GM21515 (cell line): ENCODE measurements around the gene TXNRD2.
"Not testable (repeated sequence)": the region's sequence is repeated elsewhere in the genome, so short reads cannot be mapped to it uniquely, and the experiment has no call there.

Experiments
- ATAC-seq: cut with Tn5 transposase; IDR thresholded peaks from one replicate; pipeline ENCODE4 v1.9.1; 2021; ENCODE audit not compliant: unreplicated experiment

TXNRD2 gene

GRCh38 chr22:19907902-19908301 is 33.7 kb downstream of the TXNRD2 start:
- ATAC-seq: not testable (repeated sequence)

DNA sequence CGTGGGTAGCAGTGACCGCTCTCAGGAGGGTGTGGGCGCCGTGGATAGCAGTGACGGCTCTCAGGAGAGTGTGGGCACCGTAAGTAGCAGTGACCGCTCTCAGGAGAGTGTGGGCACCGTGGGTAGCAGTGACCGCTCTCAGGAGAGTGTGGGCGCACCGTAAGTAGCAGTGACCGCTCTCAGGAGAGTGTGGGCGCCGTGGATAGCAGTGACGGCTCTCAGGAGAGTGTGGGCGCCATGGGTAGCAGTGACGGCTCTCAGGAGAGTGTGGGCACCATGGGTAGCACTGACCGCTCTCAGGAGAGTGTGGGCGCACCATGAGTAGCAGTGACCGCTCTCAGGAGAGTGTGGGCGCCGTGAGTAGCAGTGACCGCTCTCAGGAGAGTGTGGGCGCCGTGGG is 34.8 kb downstream of the TXNRD2 start:
- ATAC-seq: not testable (repeated sequence)

GRCh38 chr22:19905347-19906276 is 36.0 kb downstream of the TXNRD2 start:
- no peak for ATAC-seq

DNA sequence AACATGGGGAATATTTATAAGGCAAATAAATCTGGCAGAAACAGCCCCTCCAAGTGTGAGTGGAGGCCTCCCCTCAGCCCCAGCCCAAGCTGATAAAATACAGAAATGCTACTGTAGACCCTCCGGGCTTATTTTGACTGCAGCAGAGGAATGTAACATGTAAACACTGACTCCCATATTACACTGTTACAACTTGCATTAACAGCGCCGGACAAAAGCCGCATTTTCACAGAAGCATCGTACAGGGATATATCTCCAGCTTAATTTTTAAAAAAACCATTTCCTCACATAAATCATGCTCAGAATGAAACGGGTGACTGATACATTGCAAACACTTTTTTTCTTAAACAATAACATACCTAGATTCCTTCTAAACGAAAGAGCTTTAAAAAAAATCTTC is 36.7 kb downstream of the TXNRD2 start:
- no peak for ATAC-seq

- no peak for ATAC-seq
These were observed 37.3 kb downstream of the TXNRD2 start for GRCh38 chr22:19904174-19904856.

DNA sequence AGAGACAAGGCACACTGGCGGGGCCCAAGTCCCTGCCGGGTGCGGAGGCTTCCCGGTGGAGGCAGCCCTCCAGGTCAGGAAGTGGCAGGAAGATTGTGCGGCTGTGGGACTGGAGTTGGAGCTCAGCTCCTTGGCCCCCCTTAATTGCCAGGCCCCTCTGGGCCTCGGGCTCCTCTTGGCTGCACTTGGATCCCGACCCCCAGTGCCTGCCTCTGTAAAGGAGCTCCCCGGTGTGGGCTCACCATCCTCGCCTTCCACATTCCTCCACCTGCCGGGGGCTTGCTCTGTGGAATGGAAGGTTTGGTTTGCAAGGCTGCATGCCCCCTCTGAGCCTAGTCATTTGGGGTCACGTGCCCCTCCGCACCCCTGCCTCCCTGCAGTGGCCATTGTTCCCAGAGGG is 38.1 kb downstream of the TXNRD2 start:
- ATAC-seq: no peak

- no peak for ATAC-seq
These were observed 38.6 kb downstream of the TXNRD2 start for GRCh38 chr22:19903031-19903430.

GRCh38 chr22:19902245-19902715 is 39.3 kb downstream of the TXNRD2 start:
- ATAC-seq: no peak

DNA sequence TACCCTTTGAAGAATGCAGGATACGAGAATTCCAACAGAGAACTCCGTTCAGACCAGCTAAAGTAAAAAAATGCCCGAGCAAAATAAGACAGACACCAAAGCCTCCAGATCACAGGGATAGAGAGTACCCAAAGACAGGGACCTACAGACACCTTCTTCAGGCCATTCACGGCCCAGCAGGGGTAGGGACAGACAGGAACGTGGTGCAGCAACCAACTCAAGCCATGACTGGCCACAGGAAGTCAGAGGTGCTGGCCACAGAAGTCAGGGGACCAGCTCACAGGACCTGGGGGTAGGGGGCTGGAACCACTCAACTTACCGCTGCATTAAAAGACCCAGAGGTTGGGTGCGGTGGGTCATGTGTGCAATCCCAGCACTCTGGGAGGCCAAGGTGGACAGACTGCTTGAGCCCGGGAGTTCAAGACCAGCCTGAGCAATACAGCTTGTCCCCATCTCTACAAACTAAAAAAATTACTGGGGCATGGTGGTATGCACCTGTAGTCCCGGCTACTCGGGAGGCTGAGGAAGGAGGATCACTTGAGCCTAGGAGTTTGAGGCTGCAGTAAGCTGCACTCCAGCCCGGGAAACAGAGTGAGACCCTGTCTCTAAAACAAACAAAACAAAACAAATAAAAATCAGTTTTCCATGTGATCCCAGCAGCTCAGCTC is 39.9 kb downstream of the TXNRD2 start:
- no peak for ATAC-seq

DNA sequence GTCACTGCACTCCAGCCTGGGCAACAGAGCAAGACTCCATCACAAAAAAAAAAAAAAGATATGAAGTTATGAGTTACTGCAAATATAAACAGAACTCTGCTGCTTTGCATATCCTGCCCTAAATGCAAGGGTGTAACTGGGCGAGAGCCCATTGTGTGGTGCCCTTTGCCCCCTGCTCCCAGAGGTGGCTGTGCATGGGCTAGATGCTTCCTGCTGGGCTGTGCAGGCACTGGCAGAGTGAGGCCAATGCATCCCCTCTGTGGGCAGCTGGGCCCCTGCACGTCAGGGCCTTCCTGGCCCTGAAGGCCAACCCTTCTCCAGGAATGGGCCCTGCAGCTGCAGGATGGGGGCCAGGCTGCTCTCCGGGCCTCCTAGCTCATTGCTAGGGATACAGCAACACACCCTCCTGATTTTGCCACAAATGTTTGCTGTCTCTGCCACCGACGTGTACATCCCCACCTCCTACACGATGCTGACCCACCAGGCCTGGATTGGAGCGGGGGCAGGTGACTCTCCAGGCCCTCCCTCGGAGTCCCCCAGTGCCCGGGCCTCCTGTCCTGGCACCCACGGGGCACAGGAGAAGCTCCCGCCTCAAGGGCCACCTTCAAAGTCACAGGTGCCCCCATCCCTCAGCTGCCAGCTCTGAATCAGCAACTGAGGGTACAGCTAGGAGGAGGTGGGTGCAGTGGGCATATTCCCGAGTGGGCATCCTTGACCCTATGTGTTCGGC is 40.7 kb downstream of the TXNRD2 start:
- ATAC-seq: no peak

GRCh38 chr22:19898831-19899567 is 42.6 kb downstream of the TXNRD2 start:
- no peak for ATAC-seq

DNA sequence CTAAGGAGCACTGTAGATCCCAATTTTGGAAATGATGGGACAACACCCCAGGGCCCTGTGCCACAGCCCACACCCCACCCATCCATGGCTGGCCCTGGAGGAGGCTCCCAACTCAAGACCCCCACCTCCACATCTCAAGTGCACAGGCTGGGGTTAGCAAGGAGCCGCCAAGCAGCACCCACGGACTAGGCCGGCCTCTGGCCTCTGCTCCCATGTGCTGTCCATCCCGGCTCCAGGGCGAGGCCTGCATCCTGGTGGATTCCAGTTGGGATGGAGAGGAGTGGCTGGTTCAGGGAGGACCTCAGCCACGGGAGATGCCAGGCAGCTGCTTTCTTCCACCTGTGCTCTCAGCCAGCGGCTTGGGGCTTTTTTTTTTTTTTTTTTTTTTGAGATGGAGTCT is 43.5 kb downstream of the TXNRD2 start:
- ATAC-seq: no peak

DNA sequence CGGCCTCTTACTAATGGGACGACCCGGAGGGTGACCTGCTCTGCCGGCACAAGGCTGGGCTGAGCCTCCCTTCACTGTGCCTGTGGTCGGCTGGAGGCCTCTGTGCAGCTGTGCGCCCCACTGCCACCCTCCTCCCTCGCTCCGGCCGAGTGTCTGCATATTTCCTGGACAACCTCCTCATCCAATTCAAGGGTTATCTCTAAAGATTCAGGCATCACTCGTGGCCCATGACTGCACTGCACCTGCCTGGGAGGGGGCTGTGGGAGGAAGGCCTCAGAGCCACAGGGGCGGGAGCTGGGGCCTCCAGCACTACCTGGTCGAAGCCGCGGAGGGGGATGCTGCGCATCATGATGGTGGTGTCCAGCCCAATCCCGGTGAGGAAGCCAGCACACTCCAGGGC is 43.9 kb downstream of the TXNRD2 start:
- no peak for ATAC-seq

- ATAC-seq: no peak
These were observed 44.8 kb downstream of the TXNRD2 start for GRCh38 chr22:19896665-19897355.

- no peak for ATAC-seq
These were observed 46.3 kb downstream of the TXNRD2 start for GRCh38 chr22:19895160-19895849.

- no peak for ATAC-seq
These were observed 48.3 kb downstream of the TXNRD2 start for GRCh38 chr22:19893363-19893762.

- no peak for ATAC-seq
These were observed 48.7 kb downstream of the TXNRD2 start for GRCh38 chr22:19892925-19893324.

DNA sequence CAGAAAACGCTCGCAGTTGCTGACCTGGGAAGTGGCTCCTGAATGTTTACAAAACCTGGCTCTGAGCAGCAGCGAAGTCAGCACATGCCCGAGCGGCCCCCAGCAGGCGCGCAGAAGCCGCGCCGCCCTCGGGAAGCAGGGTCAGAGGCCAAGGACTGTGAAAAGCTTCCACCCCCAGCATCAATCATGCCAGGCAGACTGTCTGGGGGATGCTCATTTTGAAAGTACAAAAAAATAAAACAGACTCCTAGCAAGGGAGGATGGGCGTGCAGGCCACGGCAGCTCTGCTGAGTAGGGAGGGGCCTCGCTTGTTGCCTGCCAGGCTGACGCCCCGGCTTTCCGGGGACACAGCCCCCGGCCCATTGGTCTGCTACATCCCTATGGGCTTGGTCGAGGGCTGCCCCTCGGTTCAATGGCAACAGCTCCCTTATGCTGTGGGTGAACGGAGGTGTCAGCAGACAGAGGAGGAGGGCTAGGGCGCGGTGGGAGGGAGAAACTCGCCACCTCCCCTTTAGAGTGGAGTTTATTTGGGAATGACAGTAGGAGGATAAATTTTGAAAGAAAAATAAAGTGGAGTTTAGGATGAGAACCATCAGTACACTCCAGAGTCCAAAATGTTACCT is 49.2 kb downstream of the TXNRD2 start:
- no peak for ATAC-seq
